ENCODE results near the gene ITGA1.

The ITGA1 gene

DNA sequence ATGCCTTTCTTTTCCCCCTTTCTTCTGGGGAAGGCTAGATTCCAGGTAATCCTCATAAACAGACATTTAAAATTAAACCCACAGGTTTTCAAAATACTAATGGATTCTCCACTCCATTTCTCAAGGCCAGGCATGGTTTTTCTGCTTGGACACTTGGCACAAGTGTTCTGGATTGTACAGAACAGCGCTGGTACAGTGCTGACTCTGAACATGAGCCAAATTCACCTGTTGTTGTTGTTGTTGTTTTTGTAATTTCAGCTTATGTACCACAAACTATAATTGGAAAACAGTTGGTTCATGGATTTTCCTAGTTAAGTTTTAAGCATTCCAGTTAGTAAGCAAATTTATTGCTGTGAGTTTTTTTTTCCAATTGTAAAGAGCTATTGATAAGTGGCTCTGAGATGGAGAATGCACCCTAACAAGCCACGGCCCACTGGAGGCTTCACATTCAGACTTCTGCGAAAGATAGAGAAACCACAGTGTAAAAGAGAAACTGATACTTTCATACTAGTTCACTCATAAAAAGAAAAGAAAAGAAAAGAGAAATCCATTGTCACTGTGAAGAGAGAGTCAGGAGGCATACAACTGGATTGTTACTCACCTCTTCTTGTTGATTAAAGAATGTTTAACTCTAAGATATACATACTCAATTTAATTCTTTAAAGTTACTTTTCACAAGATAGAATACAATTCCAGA lies 16.2 kb upstream of the ITGA1 start:
- DNase-seq (ENCODE audit: low read depth) = no peak
- TF ChIP-seq, protein P1, sequence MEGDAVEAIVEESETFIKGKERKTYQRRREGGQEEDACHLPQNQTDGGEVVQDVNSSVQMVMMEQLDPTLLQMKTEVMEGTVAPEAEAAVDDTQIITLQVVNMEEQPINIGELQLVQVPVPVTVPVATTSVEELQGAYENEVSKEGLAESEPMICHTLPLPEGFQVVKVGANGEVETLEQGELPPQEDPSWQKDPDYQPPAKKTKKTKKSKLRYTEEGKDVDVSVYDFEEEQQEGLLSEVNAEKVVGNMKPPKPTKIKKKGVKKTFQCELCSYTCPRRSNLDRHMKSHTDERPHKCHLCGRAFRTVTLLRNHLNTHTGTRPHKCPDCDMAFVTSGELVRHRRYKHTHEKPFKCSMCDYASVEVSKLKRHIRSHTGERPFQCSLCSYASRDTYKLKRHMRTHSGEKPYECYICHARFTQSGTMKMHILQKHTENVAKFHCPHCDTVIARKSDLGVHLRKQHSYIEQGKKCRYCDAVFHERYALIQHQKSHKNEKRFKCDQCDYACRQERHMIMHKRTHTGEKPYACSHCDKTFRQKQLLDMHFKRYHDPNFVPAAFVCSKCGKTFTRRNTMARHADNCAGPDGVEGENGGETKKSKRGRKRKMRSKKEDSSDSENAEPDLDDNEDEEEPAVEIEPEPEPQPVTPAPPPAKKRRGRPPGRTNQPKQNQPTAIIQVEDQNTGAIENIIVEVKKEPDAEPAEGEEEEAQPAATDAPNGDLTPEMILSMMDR (IDR thresholded peaks at IDR 0.05; ENCODE audit: control insufficient read depth, insufficient read depth, low read depth, low read length, missing control alignments) = no peak
- no peak overlapping the region for H3K4me3 ChIP-seq (ENCODE audit: control insufficient read depth, low read depth, low read length)

DNA sequence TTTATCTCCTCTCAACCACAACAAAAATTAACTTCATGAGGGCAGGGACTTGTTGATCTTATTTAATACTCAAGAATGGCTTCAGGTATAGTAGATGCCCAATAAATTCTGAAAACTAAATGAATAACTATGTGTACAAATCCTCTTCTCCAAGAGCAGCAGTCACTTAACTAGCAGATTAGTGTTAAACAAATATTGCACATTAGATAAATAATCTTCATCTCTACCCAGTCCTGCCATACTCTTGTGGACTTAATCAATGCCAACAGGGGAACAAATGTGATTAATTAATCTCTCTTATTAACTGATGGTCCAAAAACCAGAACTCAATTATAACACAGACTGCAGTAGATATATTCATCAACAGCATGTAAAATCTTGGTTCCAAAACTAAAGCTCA lies 15.0 kb upstream of the ITGA1 start:
- TF ChIP-seq, protein P1 (IDR thresholded peaks at IDR 0.05; ENCODE audit: control insufficient read depth, insufficient read depth, low read depth, low read length, missing control alignments) = no peak
- no peak overlapping the region for H3K4me3 ChIP-seq (ENCODE audit: control insufficient read depth, low read depth, low read length)
- DNase-seq (ENCODE audit: low read depth) = no peak

DNA sequence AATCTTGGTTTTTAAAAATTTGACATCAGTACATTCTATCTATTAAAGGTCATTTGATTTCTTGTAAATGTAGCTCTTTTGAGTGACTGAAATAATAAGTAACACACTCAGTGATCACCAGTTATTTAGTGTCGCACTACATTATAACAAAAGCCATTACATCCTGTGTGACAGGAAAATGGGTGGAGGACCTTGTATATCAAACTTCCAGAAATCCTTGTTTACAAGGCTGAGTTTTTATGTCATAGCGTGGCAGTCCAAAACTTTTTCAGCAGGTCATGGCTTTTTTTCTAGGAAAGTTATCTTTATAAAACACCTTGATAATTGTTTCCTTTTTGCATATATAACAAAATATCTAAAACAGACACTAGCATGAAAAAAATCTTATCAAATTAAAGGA lies 14.4 kb upstream of the ITGA1 start:
- DNase-seq (ENCODE audit: low read depth) = no peak
- TF ChIP-seq, protein P1 (IDR thresholded peaks at IDR 0.05; ENCODE audit: control insufficient read depth, insufficient read depth, low read depth, low read length, missing control alignments) = no peak
- no peak overlapping the region for H3K4me3 ChIP-seq (ENCODE audit: control insufficient read depth, low read depth, low read length)

DNA sequence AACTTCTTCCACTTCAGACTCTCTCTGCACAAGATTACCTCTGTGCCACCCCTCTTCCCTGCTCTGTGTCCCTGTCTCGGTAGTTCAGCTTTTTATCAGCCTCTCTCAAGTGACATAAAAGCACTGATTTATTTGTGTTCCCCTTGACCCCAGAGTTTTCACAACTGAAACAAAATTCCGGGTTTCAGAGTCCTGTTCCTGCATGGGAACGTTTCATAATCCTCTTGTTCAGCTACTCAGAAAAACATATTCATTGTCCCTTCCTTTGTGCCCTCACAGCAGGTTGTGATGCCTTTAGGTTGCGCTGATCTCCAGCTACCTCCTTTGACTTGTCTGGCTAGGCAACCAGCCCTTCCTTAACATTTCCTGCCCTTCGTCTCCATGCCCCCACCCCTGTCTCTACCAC lies 13.7 kb upstream of the ITGA1 start:
- H3K4me3 ChIP-seq (ENCODE audit: control insufficient read depth, low read depth, low read length) = no peak overlapping the region
- DNase-seq (ENCODE audit: low read depth) = no peak
- TF ChIP-seq, protein P1 (IDR thresholded peaks at IDR 0.05; ENCODE audit: control insufficient read depth, insufficient read depth, low read depth, low read length, missing control alignments) = no peak

DNA sequence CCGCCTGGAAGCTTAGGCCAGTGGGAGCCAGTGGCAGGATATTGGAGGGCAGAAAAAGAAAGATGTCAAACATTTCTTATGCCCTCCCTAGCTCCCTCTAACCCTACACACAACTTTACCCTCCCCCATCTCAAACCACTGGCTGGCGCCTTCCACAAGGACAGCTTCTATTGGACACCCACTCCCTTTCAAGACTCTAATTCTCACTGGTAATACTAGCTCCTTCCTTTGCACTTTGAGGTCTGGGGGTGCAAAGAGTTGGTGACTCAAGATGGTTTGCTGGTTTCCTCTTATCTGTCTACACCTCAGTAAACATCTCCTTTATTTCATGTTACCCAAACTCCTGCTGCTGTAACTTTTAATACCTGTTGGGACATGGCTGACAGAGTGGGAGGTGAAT lies 11.6 kb upstream of the ITGA1 start:
- H3K4me3 ChIP-seq (ENCODE audit: control insufficient read depth, low read depth, low read length) = no peak overlapping the region
- DNase-seq (ENCODE audit: low read depth) = no peak
- TF ChIP-seq, protein P1 (IDR thresholded peaks at IDR 0.05; ENCODE audit: control insufficient read depth, insufficient read depth, low read depth, low read length, missing control alignments) = no peak

DNA sequence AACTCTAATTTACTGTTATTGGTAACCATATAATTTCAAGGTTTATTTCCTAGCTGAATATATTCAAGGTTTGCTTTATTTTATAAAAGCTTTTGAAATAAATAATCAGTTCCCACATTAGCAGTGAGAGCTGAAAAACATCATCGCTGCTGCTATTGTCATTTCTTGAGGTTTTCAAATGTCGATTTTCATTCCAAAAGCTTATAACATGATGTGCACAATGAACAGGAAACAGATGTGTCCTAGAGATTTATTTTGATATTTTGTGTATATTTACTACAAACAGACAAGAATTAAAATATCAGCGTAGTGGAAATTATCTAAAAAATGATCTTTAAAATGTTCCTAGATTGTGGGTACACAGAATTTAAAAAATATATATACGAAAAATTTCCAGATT lies 10.5 kb upstream of the ITGA1 start:
- TF ChIP-seq, protein P1 (IDR thresholded peaks at IDR 0.05; ENCODE audit: control insufficient read depth, insufficient read depth, low read depth, low read length, missing control alignments) = no peak
- H3K4me3 ChIP-seq (ENCODE audit: control insufficient read depth, low read depth, low read length) = no peak overlapping the region
- DNase-seq (ENCODE audit: low read depth) = no peak

Measured in AG09309 (cell line).